GM10266 (cell line): ENCODE results near the gene CYTH3.
"Not testable (repeated sequence)": the region's sequence is repeated elsewhere in the genome, so short reads cannot be mapped to it uniquely, and the experiment has no call there.

ENCODE experiments used
- DNase-seq: peaks from one replicate; pipeline ENCODE4 v3.0.0; 2012; ENCODE audit errors: extremely low spot score
- TF ChIP-seq, protein P1 (sequence below): IDR thresholded peaks from 2 replicates; pipeline ENCODE4 v1.5.1; 2012; ENCODE audit warnings: mild to moderate bottlenecking, low read depth; ENCODE audit not compliant: control insufficient read depth, insufficient read depth; ENCODE audit errors: missing control alignments

Gene CYTH3

GRCh38 chr7:6153646-6154541, 118.5 kb downstream of the CYTH3 start:
- TF ChIP-seq, protein P1, sequence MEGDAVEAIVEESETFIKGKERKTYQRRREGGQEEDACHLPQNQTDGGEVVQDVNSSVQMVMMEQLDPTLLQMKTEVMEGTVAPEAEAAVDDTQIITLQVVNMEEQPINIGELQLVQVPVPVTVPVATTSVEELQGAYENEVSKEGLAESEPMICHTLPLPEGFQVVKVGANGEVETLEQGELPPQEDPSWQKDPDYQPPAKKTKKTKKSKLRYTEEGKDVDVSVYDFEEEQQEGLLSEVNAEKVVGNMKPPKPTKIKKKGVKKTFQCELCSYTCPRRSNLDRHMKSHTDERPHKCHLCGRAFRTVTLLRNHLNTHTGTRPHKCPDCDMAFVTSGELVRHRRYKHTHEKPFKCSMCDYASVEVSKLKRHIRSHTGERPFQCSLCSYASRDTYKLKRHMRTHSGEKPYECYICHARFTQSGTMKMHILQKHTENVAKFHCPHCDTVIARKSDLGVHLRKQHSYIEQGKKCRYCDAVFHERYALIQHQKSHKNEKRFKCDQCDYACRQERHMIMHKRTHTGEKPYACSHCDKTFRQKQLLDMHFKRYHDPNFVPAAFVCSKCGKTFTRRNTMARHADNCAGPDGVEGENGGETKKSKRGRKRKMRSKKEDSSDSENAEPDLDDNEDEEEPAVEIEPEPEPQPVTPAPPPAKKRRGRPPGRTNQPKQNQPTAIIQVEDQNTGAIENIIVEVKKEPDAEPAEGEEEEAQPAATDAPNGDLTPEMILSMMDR: no peak
- DNase-seq: no peak

DNA sequence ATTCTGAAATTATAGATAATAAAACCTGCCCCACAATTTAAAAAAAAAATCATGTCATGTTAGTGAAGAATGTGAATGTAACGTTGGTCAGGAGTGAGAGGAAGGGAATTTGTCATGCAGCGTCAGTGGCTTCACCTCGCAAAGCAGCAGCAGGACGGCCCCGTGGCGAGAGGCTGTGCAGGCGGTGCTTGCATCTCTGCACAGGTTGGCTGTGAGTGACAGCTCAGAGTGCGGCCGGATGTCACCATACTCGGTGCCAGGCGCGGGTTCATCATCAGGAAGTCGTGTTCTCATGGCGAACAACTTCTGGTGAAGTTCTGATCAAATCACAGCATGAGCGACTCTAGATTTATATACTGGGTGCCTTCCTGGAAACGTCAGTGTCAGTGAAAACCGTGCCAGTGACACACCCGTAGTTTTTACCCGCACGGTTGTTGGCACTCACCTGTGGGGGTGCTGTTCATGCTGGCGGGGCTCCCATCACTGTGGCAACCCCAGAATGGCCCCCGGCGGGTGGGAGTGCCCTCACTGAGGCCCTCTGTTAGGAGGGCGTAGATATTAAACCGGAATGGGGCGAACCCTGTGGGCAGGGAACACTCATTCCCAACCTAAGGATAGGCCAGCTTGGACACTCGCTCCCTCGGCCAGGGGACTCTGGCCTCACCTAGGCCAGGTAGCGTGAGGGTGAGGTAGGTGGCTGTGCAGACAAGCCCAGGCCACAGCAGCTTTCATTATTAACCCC, 120.3 kb downstream of the CYTH3 start:
- TF ChIP-seq, protein P1: no peak
- DNase-seq: no peak

DNA sequence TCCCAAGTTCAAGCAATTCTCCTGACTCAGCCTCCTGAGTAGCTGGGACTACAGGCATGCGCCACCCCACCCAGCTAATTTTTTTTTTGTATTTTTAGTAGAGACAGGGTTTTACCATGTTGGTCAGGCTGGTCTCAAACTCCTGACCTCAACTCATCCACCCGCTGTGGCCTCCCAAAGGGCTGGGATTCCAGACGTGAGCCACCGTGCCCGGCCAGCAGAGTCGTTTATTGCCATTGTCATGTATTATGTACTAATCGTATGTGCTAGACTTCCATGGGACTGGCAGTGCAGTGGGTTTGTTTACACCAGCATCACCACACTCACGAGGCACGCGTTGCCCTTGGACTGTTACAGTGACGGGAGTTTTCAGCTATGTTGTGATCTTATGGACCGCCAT, 120.9 kb downstream of the CYTH3 start:
- DNase-seq: not testable (repeated sequence)

DNA sequence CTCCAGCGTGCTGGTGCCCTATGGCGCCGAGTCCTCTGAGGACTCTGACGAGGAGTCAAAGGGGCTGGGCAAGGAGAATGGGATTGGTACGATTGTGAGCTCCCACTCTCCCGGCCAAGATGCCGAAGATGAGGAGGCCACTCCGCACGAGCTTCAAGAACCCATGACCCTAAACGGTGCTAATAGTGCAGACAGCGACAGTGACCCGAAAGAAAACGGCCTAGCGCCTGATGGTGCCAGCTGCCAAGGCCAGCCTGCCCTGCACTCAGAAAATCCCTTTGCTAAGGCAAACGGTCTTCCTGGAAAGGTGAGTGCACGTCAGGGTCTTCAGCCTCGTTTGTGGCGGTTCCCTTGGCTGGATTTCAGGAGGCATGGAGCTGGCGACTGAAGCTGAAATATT, 122.4 kb downstream of the CYTH3 start:
- TF ChIP-seq, protein P1: no peak
- no peak for DNase-seq

DNA sequence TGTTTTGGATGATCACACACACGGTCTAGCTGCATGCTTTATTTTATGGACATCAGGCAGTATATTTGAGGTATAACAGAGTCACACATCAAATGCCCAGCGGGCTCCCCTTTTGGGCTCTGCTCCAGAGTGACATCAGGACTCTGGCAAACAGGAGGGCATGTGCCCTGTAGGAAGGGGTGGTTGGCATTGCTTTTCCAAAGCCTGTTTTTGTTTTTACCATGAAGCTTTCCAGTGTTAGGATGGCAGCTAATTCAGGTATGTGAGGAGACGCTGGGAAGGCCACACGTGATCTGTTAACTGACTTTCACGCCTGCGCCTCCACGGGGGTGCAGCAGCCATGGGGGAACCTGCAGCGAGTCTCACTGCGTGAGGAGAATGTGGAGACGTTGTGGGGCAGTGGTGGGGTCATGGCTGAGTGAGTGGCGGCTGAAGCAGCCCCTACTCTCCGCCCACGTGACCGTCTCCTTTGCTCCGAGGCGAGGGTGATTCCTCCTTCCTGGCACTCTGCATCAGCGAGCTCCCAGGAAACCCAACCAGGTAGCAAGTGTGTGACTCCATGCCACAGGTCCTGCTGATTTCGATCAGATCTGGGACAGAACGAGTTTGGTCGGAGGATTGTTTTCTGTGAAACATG, 123.6 kb downstream of the CYTH3 start:
- TF ChIP-seq, protein P1: no peak

GRCh38 chr7:6147627-6148026, 124.8 kb downstream of the CYTH3 start:
- TF ChIP-seq, protein P1: no peak
- DNase-seq: no peak

More for the DNA sequence above, 123.6 kb downstream of the CYTH3 start:
- DNase-seq: no peak

- TF ChIP-seq, protein P1: no peak
- no peak for DNase-seq
Measured at GRCh38 chr7:6146666-6147065, 125.8 kb downstream of the CYTH3 start.
